ENCODE data around the gene HOXA9. TPM values are rescaled to one million over a fixed set of nuclear protein-coding genes. Genes with fewer than 3 reads are reported as not detected.

Gene HOXA9
- total RNA-seq, 1 experiment from 2014 or later = 45.8 TPM

DNA sequence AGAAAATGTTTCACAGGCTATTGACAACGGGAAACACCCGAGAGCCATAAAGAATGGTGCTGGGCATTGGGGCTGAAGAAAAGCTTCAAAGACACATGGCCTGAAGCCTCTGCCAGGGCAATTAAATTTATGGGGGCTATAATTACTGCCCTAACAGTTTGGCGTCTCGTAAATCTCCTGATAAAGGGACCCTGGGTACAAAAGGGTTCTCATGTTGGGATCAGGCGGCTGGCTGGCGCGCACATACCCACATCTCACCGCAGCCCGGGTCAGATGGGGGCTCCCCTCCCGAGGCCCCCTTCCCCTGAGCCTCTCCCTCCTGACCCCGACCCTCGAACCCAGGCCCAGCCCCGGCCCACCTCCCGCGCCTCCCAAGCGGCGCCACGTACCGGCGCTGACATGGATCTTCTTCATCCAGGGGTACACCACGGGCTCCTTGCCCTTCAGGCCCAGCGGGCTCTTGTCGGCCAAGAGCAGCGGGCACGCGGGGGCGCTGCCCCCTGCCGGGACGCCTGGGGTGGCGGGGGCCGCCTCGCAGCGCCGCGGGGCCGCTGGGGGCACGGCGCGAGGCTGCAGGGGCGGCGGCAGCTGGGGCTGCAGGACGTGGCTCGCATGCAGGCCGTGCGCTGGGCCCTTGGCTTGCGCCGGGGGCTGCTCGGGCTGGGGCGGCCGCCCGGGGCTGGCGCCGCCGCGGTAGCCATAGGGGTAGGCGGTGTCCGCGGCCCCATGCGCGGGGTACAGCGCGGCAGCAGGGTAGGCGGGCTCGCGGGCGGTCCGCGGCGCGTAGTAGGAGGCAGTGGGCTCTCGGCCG lies 35.4 kb downstream of the HOXA9 start:
- DNase-seq (ENCODE audit: low read depth) = no peak

GRCh38 chr7:27128776-27129728 lies 36.3 kb downstream of the HOXA9 start:
- DNase-seq (ENCODE audit: low read depth) = no peak

GRCh38 chr7:27128034-27128433 lies 37.3 kb downstream of the HOXA9 start:
- no peak for DNase-seq (ENCODE audit: low read depth)

DNA sequence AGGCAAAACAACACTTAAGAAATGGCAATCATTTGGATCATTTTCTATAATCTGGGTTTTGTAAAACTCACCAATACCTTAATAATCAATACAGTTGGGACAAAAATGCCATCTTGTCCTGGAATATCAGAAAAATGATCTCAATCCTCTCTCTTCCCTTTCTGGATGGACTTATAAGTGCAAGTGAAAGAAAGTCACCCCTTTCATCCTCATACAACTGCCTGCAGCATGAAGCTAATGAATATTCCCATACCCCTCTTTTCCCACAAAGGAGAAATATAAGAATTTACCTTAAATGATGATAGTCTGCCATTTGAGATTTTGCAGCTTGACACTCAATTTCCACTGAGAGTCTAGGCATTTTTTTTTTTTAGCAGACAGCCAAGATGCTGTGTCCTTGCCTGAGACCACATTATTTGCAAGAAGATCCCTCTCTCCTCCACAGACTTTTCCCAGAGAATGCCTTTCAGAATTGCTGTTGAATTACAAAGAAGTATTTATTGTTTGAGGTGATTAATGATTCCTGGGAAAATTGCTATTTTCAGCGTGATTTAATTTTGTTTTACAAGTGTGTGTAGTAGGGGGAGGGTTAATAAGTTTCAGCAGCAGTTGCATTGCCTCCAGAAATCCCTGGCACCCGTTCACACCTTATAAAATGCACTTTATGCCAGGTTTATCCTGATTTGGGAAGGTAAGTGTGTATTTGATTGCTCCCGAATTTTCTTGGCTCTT lies 38.6 kb downstream of the HOXA9 start:
- no peak for DNase-seq (ENCODE audit: low read depth)

- DNase-seq (ENCODE audit: low read depth) = no peak
Observed at GRCh38 chr7:27125986-27126394, 39.3 kb downstream of the HOXA9 start.

DNA sequence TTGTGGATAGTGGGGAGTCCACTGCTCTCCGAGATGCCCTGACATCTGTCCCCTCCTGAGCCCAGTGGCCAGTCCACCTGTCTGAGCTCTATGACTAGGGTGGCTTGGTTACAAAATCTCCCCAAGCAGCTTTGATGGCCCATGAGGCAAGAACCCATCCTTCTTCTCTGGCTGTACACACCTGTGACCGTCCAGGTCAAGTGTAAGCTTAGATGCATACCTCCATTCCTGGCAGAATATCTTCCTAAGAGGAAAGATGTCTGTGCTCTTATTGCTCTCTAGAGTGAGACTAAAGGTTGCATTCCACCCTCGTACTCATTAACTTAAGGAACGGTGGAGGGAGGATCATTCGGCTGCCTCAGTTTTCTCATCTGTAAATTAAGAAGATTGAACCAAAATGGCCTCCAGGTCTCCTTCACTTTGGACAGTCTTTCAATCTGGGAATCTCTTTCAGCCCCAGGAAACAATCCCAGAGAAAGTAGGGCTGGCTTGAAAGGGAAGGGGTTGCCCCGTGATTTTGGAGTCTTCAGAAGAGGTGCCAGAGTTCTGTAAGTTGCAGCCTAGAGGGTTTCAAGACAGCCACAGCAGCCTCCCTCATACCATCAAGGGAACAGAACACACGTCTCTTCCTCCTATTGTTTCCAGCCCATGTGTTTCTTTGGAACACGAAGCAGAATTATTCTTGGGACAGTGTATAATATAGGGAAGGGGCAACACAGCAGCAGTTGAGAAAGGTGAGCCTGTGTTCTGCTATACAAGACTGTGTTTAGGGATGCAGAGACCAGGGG lies 40.2 kb downstream of the HOXA9 start:
- no peak for DNase-seq (ENCODE audit: low read depth)

DNA sequence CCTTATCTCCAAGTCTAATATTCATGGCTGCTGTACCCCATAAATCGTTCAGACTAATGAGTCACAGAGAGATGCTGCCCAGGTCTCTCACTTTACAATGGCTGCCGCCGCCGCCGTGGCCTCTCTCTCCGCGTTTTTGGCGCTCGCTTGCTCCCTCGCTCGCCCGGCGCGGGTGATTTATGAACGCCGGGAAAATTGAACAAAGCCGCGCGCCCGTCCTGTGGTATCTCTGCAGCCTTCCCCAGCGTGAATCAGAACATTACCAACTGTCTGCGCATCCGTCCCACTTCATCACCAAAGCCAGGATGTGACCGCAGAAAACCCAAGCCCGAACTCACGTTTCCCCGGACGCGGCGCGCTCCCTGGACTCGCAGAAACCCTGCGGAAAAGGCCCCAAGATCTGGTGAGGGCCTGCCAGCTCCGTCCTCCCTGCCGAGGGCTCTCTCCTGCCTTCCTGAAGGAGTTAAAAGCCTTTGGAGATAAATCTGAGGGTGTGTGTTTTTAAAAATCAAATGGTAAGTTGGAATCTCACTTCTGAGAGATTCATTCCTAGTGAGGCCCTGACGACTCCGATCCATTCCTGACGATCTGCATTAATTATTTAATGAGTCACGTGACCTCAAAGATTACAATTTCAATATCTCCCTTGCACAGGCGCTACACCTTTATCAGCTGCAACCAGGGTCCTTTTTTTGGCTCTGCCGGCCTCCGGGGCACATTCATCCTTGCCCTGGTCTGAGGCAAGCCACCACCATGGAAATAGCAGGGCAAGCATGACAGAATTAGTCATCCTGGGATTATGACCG lies 41.0 kb downstream of the HOXA9 start:
- DNase-seq (ENCODE audit: low read depth) = no peak

- DNase-seq (ENCODE audit: low read depth) = no peak
Observed at GRCh38 chr7:27123477-27124053, 41.8 kb downstream of the HOXA9 start.

DNA sequence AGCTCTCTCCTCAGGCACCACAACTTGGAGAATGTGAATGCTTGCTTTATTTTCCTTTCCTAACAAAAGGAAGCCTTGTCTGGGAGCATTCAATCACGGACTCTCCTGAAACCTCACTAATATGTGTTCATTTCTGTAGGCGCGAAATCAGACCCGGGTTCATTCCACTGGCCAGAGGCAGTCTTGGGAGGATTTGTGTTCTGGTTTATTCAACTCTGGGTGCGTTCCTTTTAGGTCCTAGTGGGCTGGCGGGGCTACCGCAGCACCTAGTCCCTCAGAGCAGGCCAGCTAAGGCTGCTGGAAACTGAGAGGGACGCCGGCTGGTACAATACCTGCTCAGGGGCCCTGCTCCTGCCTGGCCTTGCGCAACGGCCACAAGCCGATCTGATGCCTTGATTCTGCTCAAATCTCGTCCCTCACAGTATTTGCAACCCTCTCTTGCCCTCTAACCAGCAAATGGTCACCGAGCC lies 42.3 kb downstream of the HOXA9 start:
- no peak for DNase-seq (ENCODE audit: low read depth)

DNA sequence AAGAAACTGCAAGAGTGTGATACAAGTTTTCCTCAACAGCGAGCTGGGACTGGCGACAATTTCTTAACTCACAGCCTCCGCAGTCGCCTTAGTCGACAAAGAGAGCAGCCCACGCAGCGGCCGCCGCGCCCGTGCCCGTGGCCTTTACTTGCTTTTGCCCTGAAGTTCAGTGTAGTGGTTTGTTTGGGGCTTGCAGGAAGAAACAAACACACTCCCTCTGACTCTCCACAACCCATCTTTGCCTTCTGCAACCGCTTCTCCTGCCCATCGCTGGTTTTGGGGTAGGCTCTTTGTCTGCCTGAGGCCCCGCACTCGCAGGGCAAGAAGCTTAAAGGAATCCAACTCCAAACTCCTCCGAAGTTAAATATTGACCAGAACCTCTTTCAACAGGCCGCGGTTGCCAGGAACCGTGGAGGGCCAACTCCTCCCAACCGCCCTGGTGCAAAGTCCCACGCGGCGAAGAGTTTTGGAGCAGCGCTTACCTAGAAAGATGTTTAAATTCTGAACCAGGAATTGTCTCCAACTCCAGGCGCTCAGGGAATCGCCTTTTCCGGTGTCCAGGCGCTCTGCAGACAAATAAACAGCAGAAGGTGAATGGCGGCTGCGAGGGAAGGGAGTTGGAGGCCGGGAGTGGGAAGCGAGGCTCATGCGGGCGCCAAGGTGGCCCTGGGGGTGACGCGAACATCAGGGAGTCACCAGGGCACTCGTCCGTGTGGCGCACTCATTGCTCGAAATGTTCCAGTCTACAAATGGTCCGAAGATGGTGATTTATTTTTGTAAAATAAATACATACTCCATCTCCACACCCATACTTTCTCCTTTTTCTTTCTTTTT lies 43.0 kb downstream of the HOXA9 start:
- DNase-seq (ENCODE audit: low read depth) = no peak

DNA sequence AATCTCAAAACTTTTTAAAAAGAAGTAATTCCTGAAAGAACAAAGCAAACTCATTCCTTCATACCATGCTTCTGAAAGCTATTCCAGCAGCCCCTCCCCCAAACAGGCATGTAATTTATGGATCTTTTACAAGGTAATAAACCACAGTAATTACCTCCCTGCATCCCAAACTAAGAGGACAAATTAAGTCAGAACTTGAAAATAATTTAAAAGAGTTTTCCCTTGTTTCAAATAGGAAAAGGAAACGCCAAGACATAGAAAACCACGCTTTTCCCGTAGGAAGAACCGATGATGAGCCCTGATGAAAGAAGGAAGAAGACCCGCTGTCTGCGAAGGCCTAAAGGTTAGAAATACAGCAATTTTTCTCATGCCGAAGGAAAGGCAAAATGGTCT lies 43.7 kb downstream of the HOXA9 start:
- no peak for DNase-seq (ENCODE audit: low read depth)

GRCh38 chr7:27119412-27119911 lies 45.9 kb downstream of the HOXA9 start:
- no peak for DNase-seq (ENCODE audit: low read depth)

DNA sequence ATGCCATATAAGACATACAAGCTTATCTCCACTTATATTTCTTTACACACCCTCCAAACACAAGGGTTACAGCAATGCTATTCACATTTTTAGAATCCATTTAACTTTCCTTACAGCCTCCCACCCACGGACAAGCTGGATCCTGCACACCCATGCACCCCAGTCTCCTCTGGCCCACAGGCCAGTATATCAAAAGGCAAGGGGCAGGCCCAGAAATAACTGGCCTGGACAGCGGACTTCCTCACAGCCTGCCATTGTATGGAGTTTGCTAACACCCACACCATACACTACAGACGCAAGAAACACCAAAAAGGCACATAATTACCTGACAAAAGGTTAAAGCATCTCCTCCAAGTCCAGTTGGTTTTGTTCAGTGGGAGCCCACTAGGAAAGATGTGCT lies 46.8 kb downstream of the HOXA9 start:
- DNase-seq (ENCODE audit: low read depth) = no peak

- no peak for DNase-seq (ENCODE audit: low read depth)
Observed at GRCh38 chr7:27117887-27118491, 47.3 kb downstream of the HOXA9 start.

DNA sequence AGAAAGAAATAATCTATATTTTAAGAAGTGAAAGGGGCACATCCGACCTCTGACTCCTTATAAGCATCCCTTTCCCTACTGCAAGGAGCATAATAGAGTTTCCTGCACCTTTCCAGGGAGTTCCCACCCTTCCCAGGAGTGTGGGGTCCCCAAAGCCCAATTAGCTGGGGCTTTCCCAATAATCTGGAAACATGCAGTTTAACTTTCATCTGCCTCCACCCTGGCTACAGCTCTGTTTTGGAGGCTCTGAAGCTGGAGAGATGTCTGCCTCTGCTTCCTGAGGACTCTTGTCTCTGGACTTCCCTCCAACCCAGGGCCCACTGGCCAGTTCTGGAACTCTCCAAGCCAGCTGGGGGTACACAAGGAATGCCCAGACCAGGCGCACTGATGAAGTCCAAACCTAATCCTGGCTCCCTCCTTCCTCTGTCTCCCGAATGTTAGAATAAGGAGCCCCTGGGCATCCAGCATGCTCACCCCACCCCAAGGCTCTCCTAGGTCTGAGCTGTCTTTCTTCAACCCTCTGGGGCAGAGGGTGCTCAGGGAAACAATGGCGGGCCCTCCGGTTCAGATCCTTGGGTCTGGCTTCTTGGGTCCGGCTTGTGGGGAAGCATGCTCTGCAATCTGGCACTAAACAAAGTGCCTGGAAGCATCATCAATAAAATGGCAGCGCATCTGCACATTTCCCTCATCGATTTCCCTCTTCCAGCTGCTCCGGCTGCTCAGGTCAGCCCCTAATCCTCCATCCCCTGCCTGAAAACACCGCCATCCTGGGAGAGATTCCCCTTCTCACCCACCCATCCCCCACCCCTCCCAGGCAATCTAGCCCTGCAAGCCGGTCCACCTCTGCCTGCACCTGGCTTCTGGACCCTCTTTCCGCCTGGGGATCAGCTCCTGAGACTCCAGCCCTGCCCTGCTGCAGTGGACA lies 48.1 kb downstream of the HOXA9 start:
- no peak for DNase-seq (ENCODE audit: low read depth)

DNA sequence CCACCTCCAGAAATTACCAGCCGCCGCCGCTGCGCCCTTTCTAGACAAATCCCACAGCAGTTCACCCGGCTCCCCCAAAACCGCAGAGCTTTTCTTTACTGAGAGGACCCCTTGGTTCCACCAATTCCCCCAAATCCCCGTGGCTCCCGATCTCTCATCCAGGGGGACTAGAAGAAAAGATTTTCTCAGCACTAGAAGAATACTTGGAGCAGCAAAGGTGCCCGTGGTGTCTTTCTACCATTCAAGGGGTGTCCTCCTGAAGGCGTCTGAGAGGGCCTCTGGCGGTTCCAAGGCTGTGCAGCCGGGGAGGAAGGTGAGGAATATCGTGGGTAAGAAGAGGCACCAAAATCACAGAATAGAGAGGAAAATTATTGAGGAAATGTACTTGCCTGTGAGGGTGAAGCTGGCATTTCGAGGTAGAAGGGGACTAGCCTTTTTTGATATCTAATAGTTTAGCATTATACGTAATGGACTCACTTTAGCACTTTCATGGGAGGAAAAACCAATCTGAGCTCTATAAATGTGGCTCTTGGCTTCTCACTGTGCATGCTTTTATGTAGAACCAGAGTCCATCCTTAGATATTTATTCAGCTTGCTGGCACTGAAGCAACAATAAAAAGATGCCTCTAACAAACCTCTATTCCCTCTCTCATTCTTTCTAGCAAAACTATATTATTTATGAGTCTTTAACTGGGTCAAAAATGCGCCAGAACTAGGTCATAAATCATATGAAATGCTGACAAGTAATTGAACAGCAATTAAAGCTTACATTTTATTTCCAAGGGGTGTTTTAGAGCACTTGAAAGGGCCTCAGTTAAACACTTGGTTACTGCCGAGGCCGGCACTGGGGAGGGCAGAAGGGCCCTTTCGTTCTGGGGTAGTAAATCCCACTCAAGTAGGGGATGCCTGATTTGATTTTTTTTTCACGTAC lies 49.0 kb downstream of the HOXA9 start:
- no peak for DNase-seq (ENCODE audit: low read depth)

Measured in HT1080 (cell line).